HG03135 (cell line): ENCODE measurements around the gene GAA.
"Not testable (repeated sequence)": the region's sequence is repeated elsewhere in the genome, so short reads cannot be mapped to it uniquely, and the experiment has no call there.

Source experiments
- ATAC-seq: cut with Tn5 transposase; IDR thresholded peaks from one replicate; pipeline ENCODE4 v1.9.1; 2021; ENCODE audit warnings: mild to moderate bottlenecking, moderate library complexity; ENCODE audit not compliant: unreplicated experiment

Gene GAA

GRCh38 chr17:80083136-80083661 is 18.2 kb upstream of the GAA start:
- no peak for ATAC-seq

- ATAC-seq = no peak
These were observed 16.6 kb upstream of the GAA start for GRCh38 chr17:80084773-80085172.

GRCh38 chr17:80086081-80086480 is 15.3 kb upstream of the GAA start:
- ATAC-seq = no peak

- ATAC-seq = no peak
These were observed 14.8 kb upstream of the GAA start for GRCh38 chr17:80086616-80087015.

- ATAC-seq = no peak
These were observed 13.8 kb upstream of the GAA start for GRCh38 chr17:80087346-80088265.

- ATAC-seq = no peak
These were observed 11.6 kb upstream of the GAA start for GRCh38 chr17:80089762-80090161.

GRCh38 chr17:80090164-80090563 is 11.2 kb upstream of the GAA start:
- ATAC-seq = not testable (repeated sequence)

GRCh38 chr17:80091376-80091775 is 10.0 kb upstream of the GAA start:
- ATAC-seq = no peak

GRCh38 chr17:80092959-80093358 is 8.4 kb upstream of the GAA start:
- no peak for ATAC-seq

- ATAC-seq = no peak
These were observed 6.1 kb upstream of the GAA start for GRCh38 chr17:80095038-80095843.

- ATAC-seq = no peak
These were observed 5.4 kb upstream of the GAA start for GRCh38 chr17:80095844-80096475.

- no peak for ATAC-seq
These were observed 4.8 kb upstream of the GAA start for GRCh38 chr17:80096561-80097021.

- no peak for ATAC-seq
These were observed 4.2 kb upstream of the GAA start for GRCh38 chr17:80097127-80097621.

- no peak for ATAC-seq
These were observed 3.3 kb upstream of the GAA start for GRCh38 chr17:80097844-80098691.

GRCh38 chr17:80099291-80100034 is 1.9 kb upstream of the GAA start:
- no peak for ATAC-seq

- no peak for ATAC-seq
These were observed 1.4 kb upstream of the GAA start for GRCh38 chr17:80100035-80100323.

- ATAC-seq = peak; percentile 19
These were observed 724 bp downstream of the GAA start for GRCh38 chr17:80101946-80102663.

- ATAC-seq = no peak
These were observed 1.5 kb downstream of the GAA start for GRCh38 chr17:80102664-80103448.
